SIG-M5 treated with dmso at 0.1 percent for 504 hours (cell line): ENCODE data around the gene TMEM209.
"Not testable (repeated sequence)": the region's sequence is repeated elsewhere in the genome, so short reads cannot be mapped to it uniquely, and the experiment has no call there.

Experiments used
- DNase-seq: peaks from one replicate; lab custom pipeline; 2025; ENCODE audit not compliant: unreplicated experiment; lab: John Stamatoyannopoulos, UW

Gene TMEM209

DNA sequence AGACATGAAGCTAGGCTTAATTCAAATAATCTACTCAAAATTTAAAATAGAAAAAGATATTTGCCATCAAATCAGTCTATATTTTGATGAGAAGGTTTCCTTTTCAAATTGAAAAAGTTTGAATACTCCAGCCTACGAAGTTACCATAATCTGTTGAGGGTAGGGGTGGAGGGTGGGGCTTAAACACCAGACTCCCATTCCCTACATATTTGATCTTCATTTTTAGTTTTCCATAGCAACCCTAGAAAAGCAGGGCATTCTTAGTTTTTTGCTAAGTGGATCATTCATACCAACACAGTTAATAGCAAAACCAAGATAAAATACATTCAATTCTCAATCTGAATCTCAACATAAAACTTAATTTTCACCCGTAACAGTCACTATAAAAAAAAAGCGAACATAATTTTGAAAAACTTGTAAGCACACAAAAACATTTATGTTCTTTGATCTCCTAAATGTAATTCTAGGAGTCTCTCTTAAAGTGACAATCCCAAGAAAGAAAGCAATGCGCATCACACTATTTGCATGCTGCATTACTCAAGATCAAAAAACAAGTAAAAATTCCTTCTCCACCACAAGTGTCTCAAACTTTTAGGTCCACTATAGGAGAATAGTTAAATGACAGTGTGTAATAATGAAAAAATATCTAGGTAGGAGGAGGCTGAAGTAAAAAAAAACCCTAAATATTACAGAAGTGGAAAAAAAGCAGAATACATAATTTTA lies 30.8 kb downstream of the TMEM209 start:
- DNase-seq = no peak

- no peak for DNase-seq
These were observed 43.0 kb downstream of the TMEM209 start for GRCh38 chr7:130162196-130162595.

GRCh38 chr7:130160455-130160854 lies 44.8 kb downstream of the TMEM209 start:
- DNase-seq = no peak

DNA sequence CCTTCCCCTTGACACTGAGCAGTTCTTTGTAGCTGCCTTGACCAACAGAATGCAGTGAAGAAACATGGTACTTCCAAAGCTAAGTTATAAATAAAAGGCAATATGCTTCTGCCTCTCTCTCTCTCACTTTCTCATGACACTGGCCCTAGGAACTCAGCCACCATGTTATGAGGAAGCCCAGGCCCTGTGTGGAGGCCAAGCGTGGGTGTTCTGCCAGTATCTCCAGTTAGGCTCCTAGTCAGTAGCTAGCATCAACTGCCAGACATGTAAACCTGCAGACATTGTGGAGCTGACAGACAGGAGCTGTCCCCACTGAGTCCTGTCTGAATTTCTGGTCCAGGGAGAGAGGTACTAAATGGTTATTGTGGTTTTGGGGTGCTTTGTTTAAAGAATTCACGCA lies 45.2 kb downstream of the TMEM209 start:
- no peak for DNase-seq

DNA sequence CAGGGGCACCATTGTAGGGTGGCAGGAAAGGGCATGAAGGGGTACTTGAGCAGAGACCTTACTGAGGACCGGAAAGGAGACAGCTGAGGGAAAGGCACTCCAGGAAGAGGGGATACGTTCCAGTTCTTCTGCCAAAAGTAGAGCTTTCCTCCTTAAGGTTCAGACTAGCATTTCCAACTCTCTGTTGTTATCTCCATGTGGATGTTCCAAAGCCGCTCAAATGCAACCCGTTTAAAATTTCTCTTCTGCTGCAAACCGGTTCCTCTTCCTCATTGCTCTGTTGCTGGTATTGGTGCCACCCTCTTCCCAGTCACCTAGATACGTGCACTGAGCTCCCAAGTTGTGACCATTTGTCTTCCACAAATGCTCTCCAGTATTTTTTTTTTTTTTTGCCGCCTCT lies 47.5 kb downstream of the TMEM209 start:
- no peak for DNase-seq

DNA sequence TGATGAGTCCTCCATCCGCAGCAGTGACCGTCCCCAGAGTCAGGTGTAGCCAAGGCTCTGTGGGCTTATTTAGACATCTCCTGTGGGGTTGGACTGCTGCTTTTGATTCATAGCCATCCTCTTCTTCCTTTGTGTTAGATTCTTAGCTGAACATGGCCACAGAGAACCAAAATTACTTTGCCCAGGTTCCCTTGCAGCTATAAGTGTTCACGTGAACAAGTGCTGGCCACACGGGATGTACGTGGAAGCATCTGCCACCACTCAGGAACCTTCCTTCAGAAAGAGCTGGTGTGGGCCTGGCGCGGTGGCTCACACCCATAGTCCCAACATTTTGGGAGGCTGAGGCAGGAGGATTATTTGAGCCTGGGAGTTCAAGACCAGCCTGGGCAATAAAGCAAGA lies 49.1 kb downstream of the TMEM209 start:
- no peak for DNase-seq

- no peak for DNase-seq
These were observed 50.5 kb downstream of the TMEM209 start for GRCh38 chr7:130154501-130155317.

DNA sequence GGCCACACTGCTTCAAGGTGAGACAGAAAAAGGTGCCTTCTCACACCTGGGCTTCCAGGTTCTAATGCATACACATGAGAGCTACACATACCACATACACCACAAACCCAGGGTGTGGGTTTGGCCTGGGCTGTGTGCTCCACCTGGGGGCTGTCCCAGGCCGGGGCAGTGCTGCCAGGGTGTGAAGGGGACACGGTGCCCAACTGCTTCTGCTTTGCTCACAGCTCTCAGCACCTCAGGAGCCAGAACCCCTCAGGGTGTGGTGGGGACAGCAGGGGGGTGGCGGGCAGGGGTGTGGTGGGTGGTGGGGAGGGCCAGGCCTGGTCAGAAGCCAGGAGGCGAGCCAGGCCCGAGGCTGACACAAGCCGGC lies 51.1 kb downstream of the TMEM209 start:
- no peak for DNase-seq

DNA sequence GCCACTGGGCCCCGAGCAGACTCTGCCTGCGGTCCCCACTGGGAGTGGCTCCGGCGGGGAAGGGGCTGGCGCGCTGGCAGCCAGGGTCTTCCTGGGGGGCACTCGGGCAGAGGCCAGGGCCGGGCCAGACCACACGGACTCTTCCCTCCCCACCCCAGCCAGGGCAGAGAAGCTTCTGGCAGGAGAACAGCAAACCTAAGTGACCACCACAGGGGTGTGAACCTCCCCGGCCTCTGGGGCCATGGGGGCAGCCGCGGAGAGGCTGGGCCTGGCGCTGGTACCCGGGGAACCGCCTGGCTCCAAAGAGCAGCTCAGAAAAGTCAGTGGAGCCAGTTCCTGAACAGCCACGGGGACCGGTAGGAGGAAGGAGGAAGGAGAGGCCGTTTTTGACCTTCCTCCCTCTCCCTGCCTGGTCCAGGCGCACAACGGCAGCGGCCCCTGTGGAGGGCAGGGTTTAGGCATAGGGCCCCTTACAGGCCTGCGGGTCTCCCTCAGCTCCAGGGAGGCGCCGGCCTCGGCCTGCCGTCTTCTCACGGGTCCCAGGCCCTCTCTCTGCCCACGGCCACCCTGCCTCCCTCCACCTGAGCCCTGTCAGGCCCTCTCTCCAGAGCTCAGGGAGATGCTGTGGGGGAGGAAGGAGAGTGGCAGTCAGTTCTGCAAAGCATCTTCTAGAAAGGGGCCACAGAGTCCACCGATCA lies 51.8 kb downstream of the TMEM209 start:
- DNase-seq = no peak

GRCh38 chr7:130152493-130153210 lies 52.6 kb downstream of the TMEM209 start:
- DNase-seq = no peak

DNA sequence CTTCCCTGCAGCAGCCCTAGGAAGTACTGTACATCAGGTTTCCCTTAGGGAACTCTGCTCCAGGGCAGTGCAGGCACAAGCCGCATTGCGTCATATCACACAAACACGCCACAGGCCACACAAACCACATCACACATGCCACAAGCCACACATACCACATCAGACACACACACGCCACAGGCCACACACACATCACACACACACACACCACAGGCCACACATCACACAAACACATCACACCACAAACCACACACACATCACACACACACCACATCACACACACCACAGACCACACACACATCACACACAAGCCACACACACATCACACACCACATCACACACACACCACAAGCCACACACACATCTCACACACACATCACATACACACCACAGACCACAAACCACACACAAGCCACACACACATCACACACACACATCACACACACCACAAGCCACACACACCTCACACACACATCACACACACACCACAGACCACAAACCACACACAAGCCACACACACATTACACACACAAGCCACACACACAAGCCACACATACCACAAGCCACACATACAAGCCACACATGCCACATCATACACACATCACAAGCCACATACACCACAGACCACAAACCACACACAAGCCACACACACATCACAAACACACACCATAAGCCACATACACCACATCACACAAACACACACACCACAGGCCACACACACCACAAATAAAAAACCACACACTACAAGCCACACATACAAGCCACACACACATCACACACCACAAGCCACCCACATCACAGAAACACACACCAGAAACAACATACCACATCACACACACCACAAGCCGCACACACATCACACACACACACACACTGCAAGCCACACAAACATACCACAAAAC lies 53.4 kb downstream of the TMEM209 start:
- DNase-seq = peak; percentile 8

DNA sequence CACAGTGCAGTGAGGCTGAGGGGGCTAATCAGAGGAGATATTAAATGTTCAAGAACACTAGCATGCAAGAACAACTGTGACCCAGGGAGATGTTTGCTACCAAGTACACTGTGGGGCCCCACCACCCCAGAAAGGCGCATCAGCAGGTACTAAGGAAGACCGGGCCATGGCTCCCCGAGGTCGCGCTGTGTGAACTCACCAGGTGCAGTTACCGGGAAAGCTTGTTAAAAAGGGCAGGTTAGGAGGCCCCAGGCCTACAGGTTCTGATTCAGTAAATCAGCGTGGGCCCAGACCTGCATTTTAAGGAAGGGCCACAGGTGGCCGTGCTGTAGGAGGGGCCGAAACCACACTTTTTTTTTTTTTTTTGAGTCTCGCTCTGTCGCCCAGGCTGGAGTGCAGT lies 54.6 kb downstream of the TMEM209 start:
- no peak for DNase-seq

DNA sequence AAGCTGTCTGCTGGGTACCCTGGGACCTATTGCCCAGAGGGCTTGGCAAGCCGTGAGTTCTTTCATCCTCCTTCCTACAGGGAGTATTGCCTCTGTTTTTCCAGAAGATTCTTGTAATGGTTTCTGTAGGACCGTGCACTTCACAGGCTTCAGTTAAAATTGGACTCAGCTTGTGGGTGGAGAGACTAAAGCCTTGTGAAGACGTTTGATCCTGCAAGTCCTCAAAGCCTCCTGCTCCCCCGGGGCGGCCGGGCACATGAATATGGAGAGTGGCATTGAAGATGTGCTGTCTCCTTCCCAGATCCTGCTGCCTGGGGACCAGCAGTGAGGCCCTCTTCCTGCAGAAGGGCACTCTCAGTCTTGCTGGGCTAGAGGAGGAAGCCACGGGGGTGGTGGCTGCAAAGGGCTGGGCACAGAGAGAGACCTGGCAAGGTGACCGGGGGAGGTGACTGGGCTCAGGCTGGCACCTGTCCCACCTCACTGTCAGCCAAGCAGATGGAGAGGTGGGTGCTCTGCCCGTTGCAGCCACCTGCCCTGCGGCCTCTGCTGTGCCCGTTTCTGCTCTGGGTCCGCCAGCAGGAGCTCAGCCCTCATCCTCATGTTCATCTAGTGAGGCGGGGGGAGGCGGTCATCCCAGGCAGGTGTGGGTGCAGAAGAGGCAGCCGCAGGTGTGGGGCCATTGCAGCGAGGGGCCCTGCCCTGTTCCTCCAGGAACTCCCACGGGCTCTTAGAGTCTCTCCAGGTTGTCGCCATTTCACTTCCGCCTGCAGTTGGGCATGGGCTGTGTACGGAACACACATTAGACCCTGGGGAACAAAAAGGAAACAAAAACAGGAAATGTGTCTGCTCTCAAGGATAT lies 55.7 kb downstream of the TMEM209 start:
- no peak for DNase-seq

DNA sequence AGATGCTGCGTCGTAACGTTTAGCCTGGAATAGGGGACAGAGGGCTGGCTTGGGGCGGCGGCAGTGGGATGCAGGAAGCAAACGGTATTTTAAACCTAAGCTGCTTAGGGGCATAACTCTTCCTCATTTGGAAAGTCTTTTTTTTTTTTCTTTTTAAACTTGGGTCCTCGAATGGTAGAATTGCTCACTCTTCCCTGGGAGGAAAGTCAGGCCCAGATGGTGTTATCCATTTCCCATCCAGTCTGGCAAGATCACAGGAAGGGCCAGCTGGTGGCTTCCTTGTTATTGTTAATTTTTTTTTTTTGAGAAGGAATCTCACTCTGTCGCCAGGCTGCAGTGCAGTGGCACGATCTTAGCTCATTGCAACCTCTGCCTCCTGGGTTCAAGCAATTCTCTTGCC lies 56.6 kb downstream of the TMEM209 start:
- DNase-seq = no peak

DNA sequence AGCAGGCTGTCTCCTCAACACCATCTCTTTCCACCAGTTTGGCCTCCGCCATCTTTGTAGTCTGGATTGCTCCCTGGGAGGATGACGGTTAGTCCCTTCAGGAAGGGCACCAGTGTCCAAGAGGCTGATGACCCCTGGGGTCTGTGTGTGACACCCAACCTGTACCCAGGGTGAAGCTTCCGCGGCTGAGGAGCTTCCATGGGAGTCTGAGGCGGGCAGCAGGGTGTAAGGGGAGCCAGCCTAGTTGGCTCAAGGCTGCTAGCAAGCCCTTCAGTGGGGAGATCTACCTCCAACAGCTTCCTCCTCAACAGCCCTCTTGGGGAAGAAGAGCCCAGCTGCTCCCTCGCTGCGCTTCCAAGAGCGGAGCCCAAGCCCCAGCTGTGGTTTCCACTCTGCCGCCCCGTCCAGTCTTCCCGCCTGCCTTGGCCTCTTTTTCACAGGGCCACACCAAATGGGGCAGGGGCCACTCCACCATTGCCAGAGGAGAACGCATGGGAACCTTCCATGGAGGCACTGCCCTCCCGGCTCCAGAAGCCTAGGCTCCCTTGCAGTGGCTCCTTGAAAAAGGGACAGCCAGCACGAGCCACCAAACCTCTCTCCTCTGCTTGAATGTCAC lies 57.4 kb downstream of the TMEM209 start:
- no peak for DNase-seq

- no peak for DNase-seq
These were observed 58.4 kb downstream of the TMEM209 start for GRCh38 chr7:130146693-130147405.

DNA sequence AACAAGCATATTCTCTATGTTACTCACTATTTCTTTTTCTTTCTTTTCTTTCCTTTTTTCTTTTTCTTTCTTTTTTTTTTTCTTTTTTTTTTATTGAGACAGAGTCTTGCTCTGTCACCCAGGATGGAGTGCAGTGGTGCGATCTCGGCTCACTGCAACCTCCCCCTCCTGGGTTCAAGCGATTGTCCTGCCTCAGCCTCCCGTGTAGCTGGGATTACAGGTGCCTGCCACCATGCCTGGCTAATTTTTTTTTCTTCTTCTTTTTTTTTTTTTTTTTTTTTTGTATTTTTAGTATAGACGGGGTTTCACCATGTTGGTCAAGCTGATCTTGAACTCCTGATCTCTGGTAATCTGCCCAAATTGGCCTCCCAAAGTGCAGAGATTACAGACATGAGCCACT lies 59.1 kb downstream of the TMEM209 start:
- not testable (repeated sequence) for DNase-seq

- DNase-seq = no peak
These were observed 59.6 kb downstream of the TMEM209 start for GRCh38 chr7:130145424-130146100.
